Mesothelial cell of epicardium (in vitro differentiated cells): ENCODE measurements around the gene DYNLRB2. TPM values are rescaled to one million over a fixed set of nuclear protein-coding genes. Genes with fewer than 3 reads are reported as not detected.

ENCODE experiments used
- DNase-seq, 2 experiments: peaks; one replicate each; pipeline ENCODE4 v3.0.0; 2021; ENCODE audit warnings: low spot score in 2 of 2; ENCODE audit not compliant: unreplicated experiment in 2 of 2
- H3K27ac Mint-ChIP-seq: 2 replicates; pipeline ENCODE4 v1.8.0; 2021; ENCODE audit warnings: mixed read lengths
- H3K27me3 Mint-ChIP-seq: 2 replicates; pipeline ENCODE4 v1.8.0; 2021; ENCODE audit warnings: low read depth, mixed read lengths
- H3K36me3 Mint-ChIP-seq: 2 replicates; pipeline ENCODE4 v1.8.0; 2021; ENCODE audit warnings: mixed read lengths
- H3K4me1 Mint-ChIP-seq: 2 replicates; pipeline ENCODE4 v1.8.0; 2021; ENCODE audit warnings: mixed read lengths
- H3K4me3 Mint-ChIP-seq: 2 replicates; pipeline ENCODE4 v1.8.0; 2021; ENCODE audit warnings: mild to moderate bottlenecking, moderate library complexity, mixed read lengths
- H3K9me3 Mint-ChIP-seq: 2 replicates; pipeline ENCODE4 v1.8.0; 2021; ENCODE audit warnings: mixed read lengths
- CTCF ChIP-seq: fragments of 200-600 bp; sonication (generic); IDR thresholded peaks from one replicate; pipeline ENCODE4 v1.5.0; 2021; ENCODE audit warnings: antibody characterized with exemption; ENCODE audit not compliant: unreplicated experiment
- total RNA-seq: library from RNA; stranded (reverse); gene quantifications from 3 replicates; pipeline ENCODE4 v1.2.1, GENCODE V29; 2021

Gene DYNLRB2
- total RNA-seq, 1 donor from 2014 or later = 1.4 TPM

GRCh38 chr16:80564394-80564793, 23.6 kb downstream of the DYNLRB2 start:
- H3K27me3 Mint-ChIP-seq = peaks cover 52% of the 10 kb centered on the region
- no peak overlapping the region for H3K27ac Mint-ChIP-seq
- no peak overlapping the region for H3K4me3 Mint-ChIP-seq
- DNase-seq = no peak
- no peaks in the 10 kb centered on the region for H3K36me3 Mint-ChIP-seq
- TF ChIP-seq CTCF = no peak
- no peaks in the 10 kb centered on the region for H3K9me3 Mint-ChIP-seq
- no peaks in the 10 kb centered on the region for H3K4me1 Mint-ChIP-seq

DNA sequence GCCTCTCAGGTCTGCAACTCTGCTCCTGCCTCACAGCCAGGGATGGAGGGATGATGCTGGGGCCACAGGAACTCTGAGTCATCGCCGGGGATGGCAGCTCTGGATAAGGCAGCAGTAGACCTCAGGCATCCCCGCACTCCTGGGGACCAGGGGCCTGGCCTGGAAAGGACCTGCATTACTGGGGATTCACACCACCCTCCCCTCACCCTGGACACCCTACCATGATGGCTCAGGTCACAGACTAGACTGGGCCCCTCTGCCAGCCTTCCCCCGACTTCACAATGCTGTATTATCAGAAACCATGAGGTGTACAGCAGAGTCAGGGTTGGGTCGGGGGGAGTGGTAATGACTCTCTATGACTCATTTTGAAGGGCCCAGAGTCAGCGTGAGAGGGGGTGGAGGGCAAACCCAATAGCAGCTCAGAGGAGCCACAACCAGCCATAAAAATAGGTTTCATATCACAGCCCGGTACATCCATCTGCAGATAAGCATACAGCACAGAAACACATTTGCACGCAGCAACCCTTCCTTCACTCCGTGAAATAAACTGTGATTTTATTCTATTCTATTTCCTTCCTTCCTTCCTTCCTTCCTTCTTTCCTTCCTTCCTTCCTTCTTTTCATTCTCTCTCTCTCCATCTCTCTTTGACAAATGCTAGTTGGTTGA, 28.8 kb downstream of the DYNLRB2 start:
- Mint-ChIP-seq H3K27ac (no peak overlapping the region), H3K4me3 (no peak overlapping the region), H3K4me1 (peaks cover 4% of the 10 kb centered on the region), H3K27me3 (peaks cover 20% of the 10 kb centered on the region), H3K36me3 (no peaks in the 10 kb centered on the region), H3K9me3 (no peaks in the 10 kb centered on the region)
- DNase-seq = no peak
- no peak for TF ChIP-seq CTCF

DNA sequence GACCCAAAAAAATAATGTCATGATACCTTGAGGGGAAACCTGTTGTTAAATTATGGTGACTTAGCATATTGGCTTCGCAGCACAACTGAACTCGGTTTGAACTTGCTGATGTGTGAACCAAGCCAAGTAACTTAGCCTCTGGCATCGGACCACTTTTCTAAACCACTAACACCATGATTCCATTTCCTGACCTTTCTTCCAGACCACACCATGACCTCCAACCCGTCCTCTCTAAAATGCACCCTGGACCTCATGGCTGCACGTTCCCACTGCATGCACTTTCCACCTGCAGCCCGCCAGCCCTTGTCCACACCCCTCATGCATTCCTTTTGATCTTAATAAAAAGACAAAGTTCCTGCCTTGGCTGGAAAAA, 29.3 kb downstream of the DYNLRB2 start:
- H3K36me3 Mint-ChIP-seq = no peaks in the 10 kb centered on the region
- peaks cover 4% of the 10 kb centered on the region for H3K4me1 Mint-ChIP-seq
- no peak overlapping the region for H3K4me3 Mint-ChIP-seq
- H3K27ac Mint-ChIP-seq = no peak overlapping the region
- no peak for TF ChIP-seq CTCF
- no peak for DNase-seq
- H3K27me3 Mint-ChIP-seq = peaks cover 16% of the 10 kb centered on the region
- no peaks in the 10 kb centered on the region for H3K9me3 Mint-ChIP-seq

GRCh38 chr16:80573700-80574120, 32.9 kb downstream of the DYNLRB2 start:
- Mint-ChIP-seq H3K27ac (no peak overlapping the region), H3K4me1 (peaks cover 4% of the 10 kb centered on the region), H3K4me3 (no peak overlapping the region), H3K9me3 (no peaks in the 10 kb centered on the region), H3K36me3 (no peaks in the 10 kb centered on the region), H3K27me3 (peaks cover 3% of the 10 kb centered on the region)
- no peak for TF ChIP-seq CTCF
- DNase-seq = no peak

- Mint-ChIP-seq H3K27ac (no peak overlapping the region), H3K9me3 (peaks cover 13% of the 10 kb centered on the region), H3K36me3 (no peaks in the 10 kb centered on the region), H3K4me3 (no peak overlapping the region), H3K27me3 (peaks cover 4% of the 10 kb centered on the region), H3K4me1 (no peaks in the 10 kb centered on the region)
- no peak for TF ChIP-seq CTCF
- no peak for DNase-seq
Observed at GRCh38 chr16:80576343-80576912, 35.6 kb downstream of the DYNLRB2 start.
